Adipocyte (in vitro differentiated cells): ENCODE measurements around the gene CLBA1.
A peak's percentile ranks its signal among the peaks of the same experiment; 100 is the strongest.

Source experiments
- DNase-seq: peaks from one replicate; pipeline ENCODE4 v3.0.0-alpha.2; 2015; ENCODE audit warnings: low read depth
- H3K27me3 ChIP-seq: replicated peaks from 2 replicates; pipeline ENCODE4 v1.7.0; 2013; ENCODE audit warnings: mild to moderate bottlenecking, low read length, moderate library complexity; ENCODE audit not compliant: control insufficient read depth, insufficient read depth
- H3K36me3 ChIP-seq: 2 replicates; pipeline ENCODE4 v1.7.0; 2013; ENCODE audit warnings: low read length, mild to moderate bottlenecking, moderate library complexity; ENCODE audit not compliant: control insufficient read depth, insufficient read depth, severe bottlenecking
- H3K4me1 ChIP-seq: 2 replicates; pipeline ENCODE4 v1.7.0; 2013; ENCODE audit warnings: mild to moderate bottlenecking, low read length, moderate library complexity; ENCODE audit not compliant: control insufficient read depth, insufficient read depth
- H3K4me3 ChIP-seq: 2 replicates; pipeline ENCODE4 v1.7.0; 2013; ENCODE audit warnings: mild to moderate bottlenecking, low read length, moderate library complexity
- H3K9ac ChIP-seq: 2 replicates; pipeline ENCODE4 v1.7.0; 2013; ENCODE audit warnings: mild to moderate bottlenecking, low read length, moderate library complexity
- H3K9me3 ChIP-seq: 2 replicates; pipeline ENCODE4 v1.7.0; 2013; ENCODE audit warnings: mild to moderate bottlenecking, low read length, moderate library complexity; ENCODE audit not compliant: control insufficient read depth

The CLBA1 gene

GRCh38 chr14:104965561-104966231 lies 19.9 kb upstream of the CLBA1 start:
- Histone ChIP-seq H3K27me3 (no peaks in the 10 kb centered on the region), H3K4me3 (no peak overlapping the region), H3K36me3 (no peaks in the 10 kb centered on the region), H3K9ac (no peak overlapping the region), H3K9me3 (no peaks in the 10 kb centered on the region), H3K4me1 (peaks cover 21% of the 10 kb centered on the region)
- no peak for DNase-seq

- no peaks in the 10 kb centered on the region for H3K27me3 ChIP-seq
- DNase-seq: no peak
- H3K36me3 ChIP-seq: no peaks in the 10 kb centered on the region
- H3K4me1 ChIP-seq: peaks cover 27% of the 10 kb centered on the region
- H3K9me3 ChIP-seq: no peaks in the 10 kb centered on the region
- H3K4me3 ChIP-seq: no peak overlapping the region
- no peak overlapping the region for H3K9ac ChIP-seq
These were observed 19.2 kb upstream of the CLBA1 start for GRCh38 chr14:104966261-104966865.

GRCh38 chr14:104966981-104967385 lies 18.6 kb upstream of the CLBA1 start:
- Histone ChIP-seq H3K9me3 (no peaks in the 10 kb centered on the region), H3K27me3 (no peaks in the 10 kb centered on the region), H3K36me3 (no peaks in the 10 kb centered on the region), H3K9ac (peak overlapping the region; percentile 90), H3K4me1 (peaks cover 28% of the 10 kb centered on the region), H3K4me3 (peak overlapping the region; percentile 86)
- DNase-seq: no peak

GRCh38 chr14:104967386-104968152 lies 18.0 kb upstream of the CLBA1 start:
- Histone ChIP-seq H3K4me3 (peak overlapping the region; percentile 86), H3K9ac (peak overlapping the region; percentile 90), H3K27me3 (no peaks in the 10 kb centered on the region), H3K36me3 (no peaks in the 10 kb centered on the region), H3K9me3 (no peaks in the 10 kb centered on the region), H3K4me1 (peaks cover 34% of the 10 kb centered on the region)
- DNase-seq: peak; percentile 66

- Histone ChIP-seq H3K27me3 (no peaks in the 10 kb centered on the region), H3K9ac (peak overlapping the region; percentile 90), H3K36me3 (no peaks in the 10 kb centered on the region), H3K4me1 (peaks cover 40% of the 10 kb centered on the region), H3K4me3 (peak overlapping the region; percentile 86), H3K9me3 (no peaks in the 10 kb centered on the region)
- peak; percentile 77 for DNase-seq
These were observed 17.4 kb upstream of the CLBA1 start for GRCh38 chr14:104968153-104968527.

GRCh38 chr14:104968541-104969401 lies 16.8 kb upstream of the CLBA1 start:
- Histone ChIP-seq H3K36me3 (no peaks in the 10 kb centered on the region), H3K4me1 (peaks cover 46% of the 10 kb centered on the region), H3K9ac (peak overlapping the region; percentile 90), H3K9me3 (no peaks in the 10 kb centered on the region), H3K27me3 (no peaks in the 10 kb centered on the region), H3K4me3 (peak overlapping the region; percentile 86)
- DNase-seq: no peak

- Histone ChIP-seq H3K4me1 (peaks cover 52% of the 10 kb centered on the region), H3K36me3 (no peaks in the 10 kb centered on the region), H3K9me3 (no peaks in the 10 kb centered on the region), H3K27me3 (no peaks in the 10 kb centered on the region), H3K4me3 (peak overlapping the region; percentile 86), H3K9ac (peak overlapping the region; percentile 90)
- DNase-seq: no peak
These were observed 15.8 kb upstream of the CLBA1 start for GRCh38 chr14:104969741-104970230.

- H3K4me1 ChIP-seq: peaks cover 52% of the 10 kb centered on the region
- H3K4me3 ChIP-seq: peak overlapping the region; percentile 86
- H3K9ac ChIP-seq: peak overlapping the region; percentile 90
- no peaks in the 10 kb centered on the region for H3K9me3 ChIP-seq
- DNase-seq: peak; percentile 80
- H3K27me3 ChIP-seq: no peaks in the 10 kb centered on the region
- no peaks in the 10 kb centered on the region for H3K36me3 ChIP-seq
These were observed 15.1 kb upstream of the CLBA1 start for GRCh38 chr14:104970231-104971068.

- no peak overlapping the region for H3K4me3 ChIP-seq
- no peaks in the 10 kb centered on the region for H3K27me3 ChIP-seq
- no peak for DNase-seq
- peaks cover 57% of the 10 kb centered on the region for H3K4me1 ChIP-seq
- H3K9ac ChIP-seq: peak overlapping the region; percentile 90
- no peaks in the 10 kb centered on the region for H3K9me3 ChIP-seq
- no peaks in the 10 kb centered on the region for H3K36me3 ChIP-seq
These were observed 13.9 kb upstream of the CLBA1 start for GRCh38 chr14:104971447-104972240.
